Hepatocyte (in vitro differentiated cells): ENCODE data around the gene MAN1C1. TPM values are rescaled to one million over a fixed set of nuclear protein-coding genes. Genes with fewer than 3 reads are reported as not detected.

Source experiments
- DNase-seq: peaks from one replicate; pipeline ENCODE4 v3.0.0-alpha.2; 2016; ENCODE audit warnings: low spot score
- H2AFZ ChIP-seq: fragments of 200-600 bp; sonication (generic); 2 replicates; pipeline ENCODE4 v1.6.0; 2016; ENCODE audit warnings: antibody characterized with exemption, mild to moderate bottlenecking
- H3K27ac ChIP-seq: fragments of 200-600 bp; sonication (generic); 2 replicates; pipeline ENCODE4 v1.5.1; 2016; ENCODE audit warnings: mild to moderate bottlenecking
- H3K27me3 ChIP-seq: fragments of 200-600 bp; sonication (generic); 2 replicates; pipeline ENCODE4 v1.6.1; 2016
- H3K36me3 ChIP-seq: fragments of 200-600 bp; sonication (generic); replicated peaks from 2 replicates; pipeline ENCODE4 v1.5.1; 2016; ENCODE audit warnings: low read depth; ENCODE audit not compliant: insufficient read depth
- H3K4me1 ChIP-seq: fragments of 200-600 bp; sonication (generic); 2 replicates; pipeline ENCODE4 v1.5.1; 2016; ENCODE audit warnings: mild to moderate bottlenecking, moderate library complexity; ENCODE audit not compliant: insufficient read depth
- H3K4me2 ChIP-seq: fragments of 200-600 bp; sonication (generic); 2 replicates; pipeline ENCODE4 v1.6.0; 2016
- H3K4me3 ChIP-seq: fragments of 200-600 bp; sonication (generic); 2 replicates; pipeline ENCODE4 v1.5.1; 2016; ENCODE audit warnings: mild to moderate bottlenecking
- H3K79me2 ChIP-seq: fragments of 200-600 bp; sonication (generic); 2 replicates; pipeline ENCODE4 v1.6.0; 2017; ENCODE audit warnings: mild to moderate bottlenecking
- H3K9me2 ChIP-seq: fragments of 200-600 bp; sonication (generic); replicated peaks from 2 replicates; pipeline ENCODE4 v1.6.0; 2017; ENCODE audit warnings: mild to moderate bottlenecking; ENCODE audit not compliant: insufficient read depth
- H3K9me3 ChIP-seq: fragments of 200-600 bp; sonication (generic); 2 replicates; pipeline ENCODE4 v1.5.1; 2016; ENCODE audit warnings: low read depth, mild to moderate bottlenecking
- H4K20me1 ChIP-seq: fragments of 200-600 bp; sonication (generic); 2 replicates; pipeline ENCODE4 v1.6.0; 2016; ENCODE audit warnings: mild to moderate bottlenecking; ENCODE audit not compliant: insufficient read depth, poor library complexity, severe bottlenecking
- EZH2 ChIP-seq: fragments of 200-600 bp; sonication (generic); IDR thresholded peaks from 2 replicates; pipeline ENCODE4 v1.6.1; 2016; ENCODE audit warnings: antibody characterized with exemption, mild to moderate bottlenecking, borderline replicate concordance
- EZH2phosphoT487 ChIP-seq: fragments of 200-600 bp; sonication (generic); IDR thresholded peaks from one replicate; pipeline ENCODE4 v1.6.1; 2018; ENCODE audit warnings: antibody characterized with exemption, mild to moderate bottlenecking, low read depth, moderate library complexity; ENCODE audit not compliant: unreplicated experiment, severe bottlenecking
- WGBS: methylation state at CpG from one replicate; pipeline ENCODE4 v1.1.6; 2016; ENCODE audit warnings: low lambda C conversion rate; ENCODE audit errors: missing lambda C conversion rate; 5-methylcytosine and 5-hydroxymethylcytosine counted together
- polyA plus RNA-seq: library from polyadenylated mRNA; unstranded; fragments of >200 nt; fragmentation: Nextera tagmentation; extraction: Ambion mirVana; gene quantifications from 2 replicates; pipeline ENCODE4 v1.2.1, GENCODE V29; 2016
- total RNA-seq: library from RNA; depleted of rRNA; stranded (reverse); fragments of >200 nt; gene quantifications from 2 replicates; pipeline ENCODE4 v1.2.3, GENCODE V29; 2014
- TF ChIP-seq, protein P1 (sequence below): fragments of 200-600 bp; sonication (generic); IDR thresholded peaks from 2 replicates; pipeline ENCODE4 v1.5.1; 2016; ENCODE audit warnings: antibody characterized with exemption, mild to moderate bottlenecking; ENCODE audit not compliant: poor library complexity

MAN1C1 gene
- total and polyA plus RNA-seq, 2 experiments from 2014 or later, result 20.6 to 29.3 TPM

DNA sequence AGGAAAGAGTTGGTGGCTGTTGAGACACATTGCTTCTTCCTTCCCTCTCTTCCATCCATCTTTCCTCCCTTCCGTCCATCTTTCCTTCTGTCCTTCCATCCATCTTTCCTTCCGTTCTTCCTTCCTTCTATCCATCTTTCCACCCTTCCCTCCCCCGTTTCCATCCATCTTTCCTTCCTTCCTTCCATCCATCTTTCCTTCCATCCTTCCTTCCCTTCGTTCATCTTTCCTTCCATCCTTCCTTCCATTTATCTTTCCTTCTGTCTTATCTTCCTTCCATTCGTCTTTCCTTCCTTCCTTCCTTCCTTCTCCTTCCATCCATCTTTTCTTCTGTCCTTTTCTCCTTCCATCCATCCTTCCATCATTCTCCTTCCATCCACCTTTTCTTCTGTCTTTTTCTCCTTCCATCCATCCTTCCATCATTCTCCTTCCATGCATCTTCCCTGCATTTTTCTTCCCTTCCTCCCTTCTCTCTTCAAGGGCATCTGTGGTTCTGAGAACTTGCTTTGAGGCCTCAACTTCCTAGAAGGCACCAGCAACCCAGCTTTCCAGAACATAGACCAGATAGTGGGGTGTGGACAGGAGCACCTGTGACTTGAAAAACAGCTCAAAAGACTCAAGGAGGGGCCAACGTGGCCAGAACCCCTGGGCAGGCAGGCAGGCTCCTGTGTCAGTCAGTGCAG lies 134.5 kb downstream of the MAN1C1 start:
- no peaks in the 10 kb centered on the region for H4K20me1 ChIP-seq
- no peak overlapping the region for H3K4me2 ChIP-seq
- H3K9me3 ChIP-seq, result no peaks in the 10 kb centered on the region
- TF ChIP-seq EZH2, result no peak
- TF ChIP-seq EZH2phosphoT487, result no peak
- TF ChIP-seq, protein P1, sequence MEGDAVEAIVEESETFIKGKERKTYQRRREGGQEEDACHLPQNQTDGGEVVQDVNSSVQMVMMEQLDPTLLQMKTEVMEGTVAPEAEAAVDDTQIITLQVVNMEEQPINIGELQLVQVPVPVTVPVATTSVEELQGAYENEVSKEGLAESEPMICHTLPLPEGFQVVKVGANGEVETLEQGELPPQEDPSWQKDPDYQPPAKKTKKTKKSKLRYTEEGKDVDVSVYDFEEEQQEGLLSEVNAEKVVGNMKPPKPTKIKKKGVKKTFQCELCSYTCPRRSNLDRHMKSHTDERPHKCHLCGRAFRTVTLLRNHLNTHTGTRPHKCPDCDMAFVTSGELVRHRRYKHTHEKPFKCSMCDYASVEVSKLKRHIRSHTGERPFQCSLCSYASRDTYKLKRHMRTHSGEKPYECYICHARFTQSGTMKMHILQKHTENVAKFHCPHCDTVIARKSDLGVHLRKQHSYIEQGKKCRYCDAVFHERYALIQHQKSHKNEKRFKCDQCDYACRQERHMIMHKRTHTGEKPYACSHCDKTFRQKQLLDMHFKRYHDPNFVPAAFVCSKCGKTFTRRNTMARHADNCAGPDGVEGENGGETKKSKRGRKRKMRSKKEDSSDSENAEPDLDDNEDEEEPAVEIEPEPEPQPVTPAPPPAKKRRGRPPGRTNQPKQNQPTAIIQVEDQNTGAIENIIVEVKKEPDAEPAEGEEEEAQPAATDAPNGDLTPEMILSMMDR, result no peak
- H3K4me1 ChIP-seq, result no peaks in the 10 kb centered on the region
- no peak overlapping the region for H2AFZ ChIP-seq
- 88% methylated on average over 5 of the region's 6 CpGs for WGBS
- no peak overlapping the region for H3K27ac ChIP-seq
- H3K9me2 ChIP-seq, result no peaks in the 10 kb centered on the region
- H3K4me3 ChIP-seq, result no peak overlapping the region
- DNase-seq, result no peak
- no peaks in the 10 kb centered on the region for H3K27me3 ChIP-seq
- no peaks in the 10 kb centered on the region for H3K36me3 ChIP-seq
- no peaks in the 10 kb centered on the region for H3K79me2 ChIP-seq

DNA sequence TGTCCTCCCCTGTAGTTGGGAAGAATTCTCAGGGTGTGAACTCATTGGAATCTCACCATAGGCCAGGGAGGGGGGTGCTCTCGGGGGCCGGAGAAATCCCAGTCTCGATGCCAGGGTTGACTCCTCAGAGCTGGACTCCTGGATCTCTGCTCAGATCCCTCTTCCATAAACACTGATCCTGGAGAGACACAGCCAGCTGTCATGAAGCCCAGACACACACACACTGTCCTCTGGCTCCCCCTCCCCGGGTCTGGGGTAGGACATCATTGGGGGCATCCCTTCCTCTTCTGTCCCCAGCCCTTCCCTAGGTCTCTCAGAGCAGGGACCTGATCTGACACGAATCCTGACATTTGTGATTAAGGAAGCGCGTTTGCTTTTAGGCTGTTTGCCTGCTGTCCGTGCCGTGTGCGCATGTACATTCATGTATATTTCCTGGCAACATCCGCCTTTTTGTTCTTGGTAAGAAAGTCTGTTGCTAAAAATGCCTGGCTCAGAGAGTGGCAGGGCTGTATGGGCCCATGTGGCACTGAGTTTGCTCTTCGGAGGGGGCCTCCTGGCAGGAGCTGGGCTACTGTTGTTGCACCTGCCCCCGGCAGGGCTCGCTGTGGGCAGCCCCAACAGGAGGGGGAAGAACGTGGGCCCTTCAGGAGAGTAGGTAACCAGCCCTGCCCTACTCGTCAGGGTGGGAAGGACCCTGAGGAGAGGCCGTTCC lies 138.0 kb downstream of the MAN1C1 start:
- no peak overlapping the region for H2AFZ ChIP-seq
- H3K36me3 ChIP-seq, result no peaks in the 10 kb centered on the region
- TF ChIP-seq, protein P1, result no peak
- no peak for TF ChIP-seq EZH2
- TF ChIP-seq EZH2phosphoT487, result no peak
- WGBS, result 86% methylated on average over 17 of the region's 17 CpGs
- no peaks in the 10 kb centered on the region for H3K27me3 ChIP-seq
- H3K4me1 ChIP-seq, result no peaks in the 10 kb centered on the region
- no peak overlapping the region for H3K27ac ChIP-seq
- DNase-seq, result no peak
- no peak overlapping the region for H3K4me2 ChIP-seq
- H3K9me2 ChIP-seq, result no peaks in the 10 kb centered on the region
- H3K79me2 ChIP-seq, result no peaks in the 10 kb centered on the region
- no peak overlapping the region for H3K4me3 ChIP-seq
- H4K20me1 ChIP-seq, result no peaks in the 10 kb centered on the region
- no peaks in the 10 kb centered on the region for H3K9me3 ChIP-seq

DNA sequence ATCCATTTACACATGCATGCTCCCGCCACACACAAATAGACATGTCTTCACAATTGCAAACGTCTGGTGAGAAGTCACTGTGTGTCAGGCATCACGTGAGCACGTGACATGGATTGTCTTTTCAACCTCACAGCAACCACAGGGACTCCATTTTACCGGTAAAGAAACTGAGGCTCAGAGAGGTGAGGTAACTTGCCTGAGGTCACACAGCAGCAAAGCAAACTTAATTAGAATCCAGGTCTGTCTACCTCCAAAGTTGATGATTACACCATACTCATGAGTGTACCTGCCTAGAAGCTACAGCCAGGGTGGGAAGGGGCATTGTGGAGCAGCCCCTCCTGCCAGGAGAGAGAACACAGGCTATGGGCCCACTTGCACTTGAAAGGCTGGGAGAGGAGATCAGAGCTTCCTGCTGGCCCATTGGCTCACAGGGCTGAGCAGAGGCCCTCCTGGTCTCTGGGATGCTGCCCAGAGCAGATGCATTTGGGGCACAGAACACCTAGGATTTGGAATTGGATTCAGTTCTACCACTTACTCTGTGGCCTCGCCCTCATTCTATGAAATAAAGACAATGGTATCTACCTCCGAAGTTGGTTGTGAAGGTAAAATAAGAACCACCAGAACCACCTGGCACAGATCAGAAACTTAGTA lies 139.0 kb downstream of the MAN1C1 start:
- Histone ChIP-seq H4K20me1 (no peaks in the 10 kb centered on the region), H3K79me2 (no peaks in the 10 kb centered on the region), H3K27me3 (no peaks in the 10 kb centered on the region), H3K9me3 (no peaks in the 10 kb centered on the region), H3K4me2 (no peak overlapping the region), H3K9me2 (no peaks in the 10 kb centered on the region), H3K4me1 (no peaks in the 10 kb centered on the region), H3K4me3 (no peak overlapping the region), H3K36me3 (no peaks in the 10 kb centered on the region), H3K27ac (no peak overlapping the region), H2AFZ (no peak overlapping the region)
- WGBS, result 95% methylated on average over 7 of the region's 7 CpGs
- TF ChIP-seq EZH2 (no peak), EZH2phosphoT487 (no peak)
- TF ChIP-seq, protein P1, result no peak
- DNase-seq, result no peak
